DMS53 (cell line): ENCODE results near the gene TMEM234.

Experiments
- DNase-seq: peaks from one replicate; lab custom pipeline; 2025; lab: John Stamatoyannopoulos, UW

TMEM234 gene

DNA sequence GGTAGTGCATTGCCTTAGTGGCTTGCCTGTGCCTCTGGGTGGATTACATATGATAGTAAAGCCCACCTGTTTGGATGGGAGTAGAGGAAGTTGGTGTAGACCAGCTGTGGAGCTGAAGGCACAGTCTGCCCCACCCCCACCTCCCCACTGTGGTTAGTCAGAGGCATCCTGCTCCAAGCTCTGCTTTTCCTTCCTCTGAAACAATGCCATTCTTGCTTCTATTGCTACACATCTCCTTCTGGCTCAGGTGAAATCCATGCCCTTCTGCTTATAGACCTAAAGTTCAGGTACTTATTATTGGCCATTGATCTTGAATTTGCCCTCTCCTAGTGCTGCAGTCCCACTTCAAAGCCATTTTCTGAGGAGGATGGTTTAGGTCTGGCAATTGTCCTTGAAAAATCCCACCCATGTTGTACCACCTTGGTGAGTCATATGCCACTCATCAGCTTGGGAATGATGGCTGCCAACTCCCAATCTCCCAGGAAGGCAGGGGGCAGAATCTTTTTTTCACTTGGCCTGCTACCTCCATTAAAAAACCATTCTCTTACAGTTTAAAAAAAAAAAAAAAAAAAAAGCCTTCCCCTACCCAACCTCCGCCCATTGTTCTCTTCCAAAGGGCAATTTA is 49.4 kb downstream of the TMEM234 start:
- no peak for DNase-seq

DNA sequence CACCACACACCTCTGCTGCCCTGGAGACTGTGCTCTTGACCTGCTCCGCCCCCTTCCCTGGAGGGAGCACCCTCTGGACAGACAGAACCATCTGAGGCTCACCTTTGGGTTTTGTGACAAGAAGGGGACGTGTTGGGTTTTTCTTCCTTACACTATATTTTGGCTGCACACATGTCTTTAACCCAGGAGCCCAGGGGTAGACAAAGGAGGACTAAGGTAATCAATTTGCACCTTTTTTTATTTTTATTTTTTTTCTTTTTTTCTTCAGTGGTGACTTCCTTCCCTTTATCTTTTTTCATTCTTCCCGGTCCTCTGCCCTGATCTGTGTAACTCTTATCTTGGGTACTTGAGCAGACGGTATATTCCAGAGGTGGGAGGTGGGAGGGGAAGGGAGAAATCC is 51.2 kb downstream of the TMEM234 start:
- DNase-seq: no peak
